Muscle of leg (tissue), 16 donors: ENCODE measurements around the gene TAAR2. TPM values are rescaled to one million over a fixed set of nuclear protein-coding genes. Genes with fewer than 3 reads are reported as not detected.
A peak's percentile ranks its signal among the peaks of the same experiment; 100 is the strongest.

Source experiments
- DNase-seq: peaks from one replicate; pipeline ENCODE4 v3.0.0; 2013
- H3K27ac ChIP-seq: one replicate; pipeline ENCODE4 v1.5.1; 2013; ENCODE audit warnings: mild to moderate bottlenecking, low read length, control low read depth
- H3K27me3 ChIP-seq: one replicate; pipeline ENCODE4 v1.6.1; 2013; ENCODE audit warnings: low read length; ENCODE audit not compliant: control insufficient read depth, insufficient read depth
- H3K36me3 ChIP-seq: one replicate; pipeline ENCODE4 v1.6.1; 2013; ENCODE audit warnings: low read length; ENCODE audit not compliant: control insufficient read depth, insufficient read depth
- H3K4me1 ChIP-seq: one replicate; pipeline ENCODE4 v1.6.1; 2013; ENCODE audit warnings: low read length; ENCODE audit not compliant: control insufficient read depth, insufficient read depth
- H3K4me3 ChIP-seq: one replicate; pipeline ENCODE4 v1.5.1; 2013; ENCODE audit warnings: low read length, control low read depth
- H3K9me3 ChIP-seq: replicated peaks from 2 replicates; pipeline ENCODE4 v1.6.1; 2013; ENCODE audit warnings: low read depth, low read length; ENCODE audit not compliant: control insufficient read depth
- WGBS: methylation state at CpG from one replicate; pipeline ENCODE4 v1.1.5; 2013; ENCODE audit warnings: missing lambda C conversion rate; ENCODE audit not compliant: insufficient coverage; 5-methylcytosine and 5-hydroxymethylcytosine counted together
- long read RNA-seq, 11 donors: transcript quantifications; one replicate each; lab custom pipeline, GENCODE V29; 2026
- polyA plus RNA-seq, 8 donors: library from polyadenylated mRNA; unstranded; fragments of 120-200 nt; gene quantifications; one replicate each; pipeline versions ENCODE4 v1.2.1 to v1.2.3, GENCODE V29; 2013; ENCODE audit warnings: inconsistent platforms in 1 of 8, low replicate concordance in 1 of 8; ENCODE audit not compliant: insufficient read length in 8 of 8, insufficient read depth in 1 of 8
- total RNA-seq: library from RNA; stranded (reverse); fragments of 120-200 nt; gene quantifications from one replicate; pipeline ENCODE4 v1.2.4, GENCODE V29; 2013

The TAAR2 gene, protein sequence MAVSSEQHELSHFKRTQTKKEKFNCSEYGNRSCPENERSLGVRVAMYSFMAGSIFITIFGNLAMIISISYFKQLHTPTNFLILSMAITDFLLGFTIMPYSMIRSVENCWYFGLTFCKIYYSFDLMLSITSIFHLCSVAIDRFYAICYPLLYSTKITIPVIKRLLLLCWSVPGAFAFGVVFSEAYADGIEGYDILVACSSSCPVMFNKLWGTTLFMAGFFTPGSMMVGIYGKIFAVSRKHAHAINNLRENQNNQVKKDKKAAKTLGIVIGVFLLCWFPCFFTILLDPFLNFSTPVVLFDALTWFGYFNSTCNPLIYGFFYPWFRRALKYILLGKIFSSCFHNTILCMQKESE
- total RNA-seq (not detected), polyA plus RNA-seq (not detected)
- long read RNA-seq, donor 1 = 0 reads
- long read RNA-seq, donor 2 = 0 reads
- long read RNA-seq, donor 3 = 0 reads
- long read RNA-seq, donor 4 = 0 reads
- long read RNA-seq, donor 5 = 0 reads
- long read RNA-seq, donor 6 = 0 reads
- long read RNA-seq, donor 7 = 0 reads
- long read RNA-seq, donor 8 = 0 reads
- long read RNA-seq, donor 9 = 0 reads
- long read RNA-seq, donor 10 = 0 reads
- long read RNA-seq, donor 11 = 0 reads

DNA sequence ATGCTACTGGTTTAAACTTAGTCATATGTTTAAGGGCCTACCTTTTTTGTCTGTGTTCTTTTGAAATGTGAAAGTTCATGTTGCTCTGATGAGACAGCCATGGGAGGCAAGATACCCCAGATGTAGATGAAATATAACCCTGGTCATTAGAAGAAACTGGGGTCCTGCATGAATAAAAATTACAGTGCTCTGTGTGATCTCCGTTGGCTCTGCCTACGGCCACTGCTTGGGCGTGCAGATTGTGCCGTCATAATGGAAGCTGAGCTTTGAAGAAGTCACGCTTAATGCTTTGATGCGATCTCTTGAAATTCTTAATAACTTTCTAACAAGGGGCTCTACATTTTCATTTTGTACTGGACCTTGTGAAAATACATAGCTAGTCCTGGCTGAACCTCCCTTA lies at the start of gene TAAR2:
TAAR2 (minus strand) TSS at position 101 of the 400 bp plus-strand sequence; CDS start at position 101, 0 bp downstream.
- no peaks in the 10 kb centered on the region for H3K36me3 ChIP-seq
- no peaks in the 10 kb centered on the region for H3K9me3 ChIP-seq
- no peak for DNase-seq
- WGBS = 93% methylated on average over 4 of the region's 6 CpGs
- H3K4me3 ChIP-seq = no peak within 1 kb of the TSS
- no peaks in the 10 kb centered on the region for H3K27me3 ChIP-seq
- H3K27ac ChIP-seq = no peak within 1 kb of the TSS
- no peaks in the 10 kb centered on the region for H3K4me1 ChIP-seq

DNA sequence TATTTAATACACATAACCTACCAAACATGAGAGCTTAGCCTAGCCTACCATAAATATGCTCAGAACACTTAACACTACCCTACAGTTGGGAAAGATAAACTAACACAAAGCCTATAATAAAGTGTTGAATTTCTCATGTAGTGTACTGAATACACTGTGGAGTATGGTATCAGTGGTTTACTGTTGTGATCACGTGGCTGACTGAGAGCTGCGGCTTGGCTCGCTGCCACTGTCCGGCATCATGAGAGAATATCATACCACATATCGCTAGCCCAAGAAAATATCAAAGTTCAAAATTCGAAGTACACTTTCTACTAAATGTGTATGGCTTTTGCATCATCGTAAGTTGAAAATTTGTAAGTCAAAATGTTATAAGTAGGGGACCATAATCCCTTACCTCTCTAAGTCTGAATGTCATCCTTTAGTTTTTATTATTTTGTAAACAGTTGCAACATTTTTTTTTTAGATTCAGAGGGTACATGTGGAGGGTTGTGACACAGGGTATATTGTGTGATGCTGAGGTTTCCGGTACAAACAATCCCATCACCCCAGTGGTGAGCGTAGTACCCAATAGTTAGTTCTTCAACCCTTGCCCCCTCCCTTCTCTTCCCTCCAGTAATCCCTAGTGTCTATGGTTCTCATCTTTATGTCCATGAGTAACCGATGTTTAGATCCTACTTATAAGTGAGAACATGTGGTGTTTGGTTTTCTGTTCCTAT lies 49.5 kb upstream of the TAAR2 start:
- no peak overlapping the region for H3K4me3 ChIP-seq
- H3K36me3 ChIP-seq = no peaks in the 10 kb centered on the region
- no peaks in the 10 kb centered on the region for H3K9me3 ChIP-seq
- DNase-seq = no peak
- no CpG with 5 or more reads among the region's 10 CpGs for whole genome bisulfite sequencing
- H3K27ac ChIP-seq = no peak overlapping the region
- no peaks in the 10 kb centered on the region for H3K4me1 ChIP-seq
- no peaks in the 10 kb centered on the region for H3K27me3 ChIP-seq

DNA sequence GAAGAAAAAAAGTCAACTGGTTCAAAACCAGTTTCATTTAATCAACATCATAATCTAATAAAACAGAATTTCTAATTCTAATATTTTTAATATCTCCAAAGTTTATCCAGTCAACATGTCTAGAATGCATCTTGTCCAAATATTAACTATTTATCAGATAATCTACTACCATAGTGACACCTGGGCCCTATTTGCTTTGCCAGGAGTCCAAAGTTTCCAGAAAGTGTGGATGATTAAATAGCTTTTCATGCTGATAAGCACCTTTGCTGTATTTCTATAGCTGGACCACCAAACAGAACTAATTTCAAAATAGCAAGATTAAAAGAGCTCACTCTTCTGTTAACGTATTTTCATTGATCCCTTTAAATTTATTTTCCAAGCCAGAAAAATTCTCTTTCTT lies 47.2 kb upstream of the TAAR2 start:
- no peak for DNase-seq
- WGBS = no CpG with 5 or more reads among the region's 1 CpG
- no peaks in the 10 kb centered on the region for H3K4me1 ChIP-seq
- H3K4me3 ChIP-seq = no peak overlapping the region
- no peaks in the 10 kb centered on the region for H3K36me3 ChIP-seq
- H3K27me3 ChIP-seq = no peaks in the 10 kb centered on the region
- no peak overlapping the region for H3K27ac ChIP-seq
- no peaks in the 10 kb centered on the region for H3K9me3 ChIP-seq

DNA sequence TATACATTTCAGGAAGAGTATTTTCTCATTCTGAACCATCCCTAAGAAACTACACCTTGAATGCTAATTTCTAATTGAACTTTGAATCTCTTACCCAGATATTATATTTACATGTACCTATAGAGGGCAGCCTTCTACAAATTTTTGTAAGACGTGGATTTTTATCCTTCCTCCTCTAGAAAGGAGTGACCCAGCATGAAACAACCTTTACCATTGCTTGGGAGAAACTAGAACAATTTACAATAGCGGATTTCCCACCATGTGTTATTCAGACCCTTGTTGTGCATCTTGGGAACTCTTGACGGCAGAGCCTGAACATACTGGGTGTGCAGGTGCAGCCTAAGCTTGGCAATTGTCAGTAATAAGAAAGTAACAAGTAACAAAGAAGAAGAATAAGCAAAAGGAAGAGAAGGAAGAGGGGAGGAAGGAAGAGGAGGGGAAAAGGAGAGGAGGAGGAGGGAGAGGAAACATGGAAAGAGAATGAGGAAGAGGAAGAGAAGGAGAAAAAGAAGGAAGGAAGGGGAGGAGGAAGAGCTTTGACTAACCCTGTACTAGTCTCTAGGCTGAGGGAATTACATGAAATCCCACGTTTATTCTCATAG lies 45.7 kb upstream of the TAAR2 start:
- no peaks in the 10 kb centered on the region for H3K4me1 ChIP-seq
- H3K36me3 ChIP-seq = no peaks in the 10 kb centered on the region
- H3K27ac ChIP-seq = no peak overlapping the region
- no peaks in the 10 kb centered on the region for H3K27me3 ChIP-seq
- DNase-seq = peak; percentile 56
- 0% methylated on average over 1 of the region's 4 CpGs for WGBS
- H3K9me3 ChIP-seq = no peaks in the 10 kb centered on the region
- H3K4me3 ChIP-seq = no peak overlapping the region

DNA sequence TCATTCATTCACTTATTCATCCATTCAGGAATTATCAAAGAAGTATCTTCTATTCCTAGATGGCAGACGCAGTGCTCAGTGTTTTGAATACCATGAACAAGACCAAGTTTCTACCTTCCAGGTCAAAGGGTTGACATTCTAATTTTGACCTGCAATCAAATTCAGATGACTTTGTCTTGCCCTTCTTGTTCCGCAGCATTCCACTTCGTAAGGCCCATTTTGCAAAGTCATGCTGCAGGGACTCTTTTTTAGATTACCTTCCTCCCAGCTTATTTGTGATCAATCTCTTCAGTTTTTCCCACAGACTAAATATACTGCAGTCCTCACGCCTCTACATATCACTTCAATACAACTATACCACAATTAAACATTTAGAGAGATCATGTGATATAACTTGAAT lies 42.0 kb upstream of the TAAR2 start:
- 86% methylated on average over 3 of the region's 4 CpGs for WGBS
- Histone ChIP-seq H3K4me3 (no peak overlapping the region), H3K9me3 (no peaks in the 10 kb centered on the region), H3K27me3 (no peaks in the 10 kb centered on the region), H3K27ac (no peak overlapping the region), H3K4me1 (no peaks in the 10 kb centered on the region), H3K36me3 (no peaks in the 10 kb centered on the region)
- DNase-seq = no peak

DNA sequence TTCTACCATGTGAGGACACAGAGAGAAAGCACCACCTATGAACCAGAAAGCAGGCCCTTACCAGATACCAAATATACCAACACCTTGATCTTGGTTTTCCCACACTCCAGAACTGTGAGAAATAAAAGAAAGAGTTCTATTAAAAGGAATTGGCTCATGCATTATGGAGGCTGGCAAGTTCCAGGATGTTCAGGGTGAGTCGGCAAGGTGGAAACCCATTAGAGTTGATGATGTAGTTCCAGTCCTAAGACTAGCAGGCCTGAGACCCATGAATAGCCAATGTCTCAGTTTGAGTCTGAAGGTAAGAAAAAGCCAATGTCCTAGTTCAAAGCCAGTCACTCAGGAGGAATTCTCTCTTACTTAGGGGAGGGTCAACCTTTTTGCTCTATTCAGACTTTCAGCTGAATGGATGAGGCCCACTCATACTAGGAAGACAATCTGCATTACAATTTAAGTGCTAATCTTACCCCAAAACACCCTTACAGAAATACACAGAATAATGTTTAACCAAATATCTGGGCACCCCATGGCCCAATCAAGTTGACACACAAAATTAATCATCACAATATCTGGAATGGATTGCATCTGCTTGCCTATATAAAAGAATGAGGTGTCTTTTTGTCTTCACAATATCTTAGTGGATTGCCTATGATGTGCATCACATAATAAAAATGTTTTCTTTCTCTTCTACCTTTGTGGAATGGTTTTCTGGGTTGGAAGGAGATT lies 40.4 kb upstream of the TAAR2 start:
- 83% methylated on average over 1 of the region's 1 CpG for WGBS
- no peak overlapping the region for H3K27ac ChIP-seq
- no peak for DNase-seq
- no peak overlapping the region for H3K4me3 ChIP-seq
- no peaks in the 10 kb centered on the region for H3K9me3 ChIP-seq
- no peaks in the 10 kb centered on the region for H3K27me3 ChIP-seq
- H3K4me1 ChIP-seq = no peaks in the 10 kb centered on the region
- H3K36me3 ChIP-seq = no peaks in the 10 kb centered on the region

DNA sequence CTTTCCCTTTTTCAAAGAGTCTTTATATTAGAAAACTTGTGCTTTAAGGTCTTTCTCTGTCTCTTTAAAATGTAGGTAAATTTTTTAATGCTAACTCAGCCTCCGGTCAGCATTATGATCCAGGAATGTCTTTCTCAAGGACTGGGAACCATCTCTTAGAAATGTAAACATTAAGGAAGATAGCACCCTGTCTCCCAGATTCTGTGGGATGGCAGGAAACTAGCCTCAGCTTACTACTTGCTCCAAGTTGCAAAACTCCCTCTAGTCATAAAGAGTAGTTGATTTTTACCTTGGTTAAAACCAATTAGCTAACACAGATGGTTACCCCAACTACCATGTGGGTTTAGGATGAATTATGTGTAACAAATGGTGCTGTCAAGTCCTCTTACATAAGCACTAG lies 39.6 kb upstream of the TAAR2 start:
- Histone ChIP-seq H3K36me3 (no peaks in the 10 kb centered on the region), H3K9me3 (no peaks in the 10 kb centered on the region), H3K4me3 (no peak overlapping the region), H3K4me1 (no peaks in the 10 kb centered on the region), H3K27me3 (no peaks in the 10 kb centered on the region), H3K27ac (no peak overlapping the region)
- no CpG with 5 or more reads among the region's 1 CpG for WGBS
- DNase-seq = no peak

DNA sequence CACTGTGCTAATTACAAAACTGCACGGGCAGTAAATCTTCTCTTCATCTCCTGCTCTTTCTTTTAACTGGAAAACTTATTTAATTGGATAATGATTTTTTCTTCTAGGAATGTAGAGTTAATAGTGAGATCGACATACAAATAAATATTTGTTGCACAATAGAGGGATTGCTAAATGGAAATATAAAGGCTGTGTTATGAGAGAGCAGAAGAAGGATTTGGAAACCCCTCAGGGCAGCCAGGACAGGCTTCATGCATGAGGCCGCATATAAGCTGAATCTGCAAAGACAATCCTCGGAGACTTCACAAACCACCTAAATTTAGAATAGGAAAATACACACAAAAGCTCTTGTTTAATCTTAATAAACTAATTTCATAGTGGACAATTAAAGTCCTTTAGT lies 37.8 kb upstream of the TAAR2 start:
- H3K9me3 ChIP-seq = no peaks in the 10 kb centered on the region
- no peaks in the 10 kb centered on the region for H3K4me1 ChIP-seq
- no peaks in the 10 kb centered on the region for H3K36me3 ChIP-seq
- no peak overlapping the region for H3K27ac ChIP-seq
- H3K27me3 ChIP-seq = no peaks in the 10 kb centered on the region
- H3K4me3 ChIP-seq = no peak overlapping the region
- WGBS = no CpG with 5 or more reads among the region's 4 CpGs
- DNase-seq = no peak

DNA sequence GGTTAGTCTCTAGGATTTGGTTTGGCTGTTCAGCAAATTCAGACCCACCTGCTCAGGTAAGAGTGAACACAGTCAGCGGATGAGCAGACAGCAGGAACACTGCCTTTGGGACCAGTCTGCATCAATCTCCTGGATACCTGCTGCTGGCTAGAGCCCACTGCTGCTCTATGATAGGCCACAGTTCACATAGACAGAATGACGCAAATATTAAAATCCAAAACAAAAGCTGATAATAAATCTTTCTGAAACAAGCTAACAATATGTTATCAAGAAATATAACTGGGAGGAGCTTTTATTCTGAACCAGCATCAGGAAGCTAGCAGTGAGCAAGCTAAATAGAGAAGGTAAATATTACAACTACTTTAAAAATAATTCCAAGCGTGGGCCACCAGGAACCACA lies 35.0 kb upstream of the TAAR2 start, which contains the start of gene TAAR1:
TAAR1 (minus strand) TSS at position 101 of the 400 bp plus-strand sequence. CDS start 13,179 bp downstream, outside the sequence.
- WGBS = 88% methylated on average over 1 of the region's 3 CpGs

More for the DNA sequence above, 35.0 kb upstream of the TAAR2 start, which contains the start of gene TAAR1:
- H3K9me3 ChIP-seq = no peaks in the 10 kb centered on the region
- H3K4me1 ChIP-seq = no peaks in the 10 kb centered on the region
- no peaks in the 10 kb centered on the region for H3K36me3 ChIP-seq
- no peak within 1 kb of the TSS for H3K4me3 ChIP-seq
- no peaks in the 10 kb centered on the region for H3K27me3 ChIP-seq
- no peak within 1 kb of the TSS for H3K27ac ChIP-seq
- DNase-seq = no peak
